ENCODE results near the gene CXorf65. TPM values are rescaled to one million over a fixed set of nuclear protein-coding genes. Genes with fewer than 3 reads are reported as not detected.
A peak's percentile ranks its signal among the peaks of the same experiment; 100 is the strongest.

Gene CXorf65
- total and polyA plus RNA-seq, 11 donors = not detected

DNA sequence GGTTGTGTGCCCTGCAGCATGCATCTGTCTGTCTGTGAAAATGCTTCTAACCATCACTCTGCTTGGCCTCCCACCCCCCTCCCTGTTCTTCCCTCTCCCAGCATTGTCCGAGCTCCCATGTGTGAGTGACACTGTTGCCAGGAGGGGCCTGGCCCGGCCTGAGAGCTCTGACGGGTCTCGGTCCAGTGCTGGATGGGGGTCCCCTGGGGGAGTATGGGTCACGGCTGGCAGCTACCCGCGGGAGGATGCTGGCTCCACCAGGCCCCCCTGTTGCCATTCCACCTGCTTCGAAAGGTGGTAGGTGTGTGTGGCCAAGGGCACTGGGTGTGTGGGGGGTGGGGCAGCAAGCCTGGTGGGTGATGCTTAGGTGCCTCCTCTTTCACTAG is 41.7 kb upstream of the CXorf65 start:
- Histone ChIP-seq H3K4me1 (peaks cover 0 to 9% (median under 1%) of the 10 kb centered on the region in 12 donors), H3K27me3 (peaks cover 0 to 3% (median 0%) of the 10 kb centered on the region in 9 donors), H3K4me3 (no peak overlapping the region), H3K36me3 (no peaks in the 10 kb centered on the region), H3K27ac (no peak overlapping the region), H3K9me3 (no peaks in the 10 kb centered on the region)
- no peak for TF ChIP-seq POLR2A (IDR thresholded peaks at IDR 0.05)
- TF ChIP-seq, protein P1, sequence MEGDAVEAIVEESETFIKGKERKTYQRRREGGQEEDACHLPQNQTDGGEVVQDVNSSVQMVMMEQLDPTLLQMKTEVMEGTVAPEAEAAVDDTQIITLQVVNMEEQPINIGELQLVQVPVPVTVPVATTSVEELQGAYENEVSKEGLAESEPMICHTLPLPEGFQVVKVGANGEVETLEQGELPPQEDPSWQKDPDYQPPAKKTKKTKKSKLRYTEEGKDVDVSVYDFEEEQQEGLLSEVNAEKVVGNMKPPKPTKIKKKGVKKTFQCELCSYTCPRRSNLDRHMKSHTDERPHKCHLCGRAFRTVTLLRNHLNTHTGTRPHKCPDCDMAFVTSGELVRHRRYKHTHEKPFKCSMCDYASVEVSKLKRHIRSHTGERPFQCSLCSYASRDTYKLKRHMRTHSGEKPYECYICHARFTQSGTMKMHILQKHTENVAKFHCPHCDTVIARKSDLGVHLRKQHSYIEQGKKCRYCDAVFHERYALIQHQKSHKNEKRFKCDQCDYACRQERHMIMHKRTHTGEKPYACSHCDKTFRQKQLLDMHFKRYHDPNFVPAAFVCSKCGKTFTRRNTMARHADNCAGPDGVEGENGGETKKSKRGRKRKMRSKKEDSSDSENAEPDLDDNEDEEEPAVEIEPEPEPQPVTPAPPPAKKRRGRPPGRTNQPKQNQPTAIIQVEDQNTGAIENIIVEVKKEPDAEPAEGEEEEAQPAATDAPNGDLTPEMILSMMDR (IDR thresholded peaks at IDR 0.05) = no peak
- intact Hi-C loops (cut with DNase I) = loop anchor here in 1 of 10 donors (10.0 kb wide), 1 partner anchor 107 kb away; the partner anchor contains the start of gene ZMYM3
- WGBS, 4 donors = 77 to 100% (median 81%) methylated on average over 1 to 8 of the region's 8 CpGs
- DNase-seq (no peak), ATAC-seq (no peak)

DNA sequence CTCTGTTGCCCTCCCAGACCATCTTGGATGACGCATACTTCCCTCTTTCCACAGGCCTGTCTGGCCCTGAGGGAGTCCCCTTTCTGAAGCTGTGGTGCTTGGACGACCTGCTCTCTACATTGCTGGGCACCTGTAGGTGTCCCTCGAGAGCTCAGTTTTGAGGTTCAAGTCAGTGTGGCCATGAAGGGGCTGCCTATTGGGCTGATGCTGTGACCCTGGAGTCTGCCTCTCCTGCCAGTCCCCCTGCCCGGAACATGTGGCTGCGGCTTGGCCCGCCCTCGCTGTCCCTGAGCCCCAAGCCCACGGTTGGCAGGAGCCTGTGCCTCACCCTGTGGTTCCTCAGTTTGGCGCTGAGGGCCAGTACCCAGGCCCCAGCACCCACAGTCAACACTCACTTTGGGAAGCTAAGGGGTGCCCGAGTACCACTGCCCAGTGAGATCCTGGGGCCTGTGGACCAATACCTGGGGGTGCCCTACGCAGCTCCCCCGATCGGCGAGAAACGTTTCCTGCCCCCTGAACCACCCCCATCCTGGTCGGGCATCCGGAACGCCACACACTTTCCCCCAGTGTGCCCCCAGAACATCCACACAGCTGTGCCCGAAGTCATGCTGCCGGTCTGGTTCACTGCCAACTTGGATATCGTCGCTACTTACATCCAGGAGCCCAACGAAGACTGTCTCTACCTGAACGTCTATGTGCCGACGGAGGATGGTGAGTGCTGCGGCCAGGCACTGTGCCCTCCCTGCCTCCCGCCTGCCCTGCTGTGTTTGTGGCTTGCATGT is 41.1 kb upstream of the CXorf65 start:
- Histone ChIP-seq H3K9me3 (no peaks in the 10 kb centered on the region), H3K36me3 (peaks cover 0 to 2% (median 0%) of the 10 kb centered on the region in 9 donors), H3K27me3 (peaks cover 0 to 3% (median 0%) of the 10 kb centered on the region in 9 donors), H3K4me1 (peaks cover 0 to 12% (median 2%) of the 10 kb centered on the region in 12 donors), H3K4me3 (no peak overlapping the region), H3K27ac (no peak overlapping the region)
- ATAC-seq = no peak
- TF ChIP-seq, protein P1 (IDR thresholded peaks at IDR 0.05) = no peak
- no peak for TF ChIP-seq POLR2A (IDR thresholded peaks at IDR 0.05)
- intact Hi-C loops (cut with DNase I) = loop anchor here in 1 of 10 donors (10.0 kb wide), 1 partner anchor 107 kb away; the partner anchor contains the start of gene ZMYM3
- no peak for DNase-seq
- 81 to 87% (median 83%) methylated on average over 18 to 28 of the region's 28 CpGs for WGBS, 4 donors

DNA sequence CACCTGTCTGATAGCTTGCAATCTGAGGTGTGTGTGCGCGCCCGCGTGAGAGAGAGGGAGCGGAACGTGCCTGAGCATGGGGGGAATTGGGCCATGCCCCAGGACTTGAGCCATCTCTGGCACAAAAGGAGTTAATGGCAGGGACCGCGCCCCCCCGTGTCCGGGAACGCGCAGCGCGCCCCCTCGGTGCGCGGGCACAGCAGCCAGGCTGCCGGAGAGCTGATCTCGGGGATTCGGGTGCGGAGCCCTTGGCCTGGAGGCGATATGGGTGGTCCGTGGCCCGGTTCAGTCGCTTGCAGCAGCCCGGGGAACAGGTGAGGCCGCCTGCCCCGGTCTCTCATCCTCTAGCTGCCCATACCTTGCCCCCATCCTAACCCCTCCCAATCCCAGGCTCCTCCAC is 38.1 kb upstream of the CXorf65 start, which contains the start of gene NLGN3:
NLGN3 (plus strand) TSS at position 191 of the 400 bp plus-strand sequence. CDS start 2,909 bp downstream, outside the sequence.
- Histone ChIP-seq H3K4me1 (peaks cover 0 to 12% (median 2%) of the 10 kb centered on the region in 12 donors), H3K9me3 (no peaks in the 10 kb centered on the region), H3K36me3 (peaks cover 0 to 26% (median 13%) of the 10 kb centered on the region in 9 donors), H3K27ac (no peak within 1 kb of the TSS), H3K27me3 (no peaks in the 10 kb centered on the region), H3K4me3 (peak within 1 kb of the TSS in 9 of 12 donors; percentile 16 to 48 (median 28))
- no peak for DNase-seq
- TF ChIP-seq, protein P1 (IDR thresholded peaks at IDR 0.05) = no peak
- no peak for TF ChIP-seq POLR2A (IDR thresholded peaks at IDR 0.05)
- intact Hi-C loops (cut with DNase I) = loop anchor here in 1 of 10 donors (10.0 kb wide), 1 partner anchor 110 kb away; the partner anchor contains the start of gene ZMYM3
- no peak for ATAC-seq
- WGBS, 4 donors = 8 to 35% (median 21%) methylated on average over 27 to 28 of the region's 28 CpGs

DNA sequence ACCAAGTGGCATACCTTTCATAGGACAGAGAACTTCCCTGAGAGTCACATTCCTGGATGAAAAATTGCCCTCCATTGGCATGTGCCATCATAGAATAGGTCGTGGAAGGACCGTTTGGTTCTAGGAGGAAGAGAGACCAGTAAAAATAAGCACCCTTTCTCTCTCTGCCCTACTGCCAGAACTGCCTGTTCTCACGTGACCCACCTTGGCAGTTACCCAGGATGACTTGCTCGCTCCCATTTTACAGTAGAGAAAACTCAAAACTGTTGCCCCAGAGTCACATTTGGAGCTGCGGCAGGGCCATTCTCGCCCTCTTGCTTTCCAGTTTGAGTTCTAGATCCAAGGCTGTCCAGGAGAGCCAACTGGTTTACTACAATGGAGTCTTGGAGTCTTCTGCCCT is 37.0 kb upstream of the CXorf65 start:
- Histone ChIP-seq H3K27me3 (no peaks in the 10 kb centered on the region), H3K27ac (no peak overlapping the region), H3K4me3 (no peak overlapping the region), H3K9me3 (no peaks in the 10 kb centered on the region), H3K36me3 (peaks cover 0 to 36% (median 19%) of the 10 kb centered on the region in 9 donors), H3K4me1 (peaks cover 0 to 12% (median 2%) of the 10 kb centered on the region in 12 donors)
- intact Hi-C loops (cut with DNase I) = loop anchor here in 1 of 10 donors (10.0 kb wide), 1 partner anchor 111 kb away; the partner anchor contains the start of gene ZMYM3
- WGBS, 4 donors = 26 to 55% (median 46%) methylated on average over 4 to 6 of the region's 6 CpGs
- ATAC-seq (peak in 1 of 4 donors; percentile 46), DNase-seq (peak in 3 of 5 donors; percentile 30 to 42 (median 33))
- TF ChIP-seq POLR2A (IDR thresholded peaks at IDR 0.05) = no peak
- TF ChIP-seq, protein P1 (IDR thresholded peaks at IDR 0.05) = no peak

Measured in heart left ventricle (tissue), 16 donors.